Breast epithelium (tissue), 4 donors: Measurements from ENCODE around the gene CTNNA2. TPM values are rescaled to one million over a fixed set of nuclear protein-coding genes. Genes with fewer than 3 reads are reported as not detected.
A peak's percentile ranks its signal among the peaks of the same experiment; 100 is the strongest.

Experiments used
- DNase-seq, 2 donors: peaks; one replicate each; pipeline ENCODE4 v3.0.0-alpha.2; 2019; ENCODE audit warnings: low spot score in 2 of 2
- H3K27ac ChIP-seq, 2 donors: fragments of 200-600 bp; sonication (generic) in 1 of 2; one replicate each; pipeline ENCODE4 v1.5.1; 2016 to 2019; ENCODE audit warnings: mild to moderate bottlenecking in 1 of 2
- H3K27me3 ChIP-seq, 2 donors: fragments of 200-600 bp; sonication (generic) in 1 of 2; one replicate each; pipeline versions ENCODE4 v1.5.1 to v1.6.0; 2017 to 2019; ENCODE audit warnings: control low read depth in 1 of 2, mild to moderate bottlenecking in 1 of 2
- H3K36me3 ChIP-seq: fragments of 200-600 bp; one replicate; pipeline ENCODE4 v1.5.1; 2019
- H3K4me1 ChIP-seq, 2 donors: fragments of 200-600 bp; sonication (generic); one replicate each; pipeline ENCODE4 v1.5.1; 2016 to 2019; ENCODE audit warnings: control low read depth in 1 of 2
- H3K4me3 ChIP-seq, 3 donors: fragments of 200-600 bp; sonication (generic); 1 replicate in 2 of 3; 2 replicates in 1 of 3; pipeline ENCODE4 v1.5.1; 2016 to 2019; ENCODE audit warnings: mild to moderate bottlenecking in 3 of 3, moderate library complexity in 2 of 3
- H3K9me3 ChIP-seq, 2 donors: fragments of 200-600 bp; sonication (generic) in 1 of 2; one replicate each; pipeline ENCODE4 v1.5.1; 2016 to 2019; ENCODE audit warnings: control low read depth in 1 of 2
- CTCF ChIP-seq, 3 donors: fragments of 450-650 bp; IDR thresholded peaks; one replicate each; pipeline ENCODE4 v1.5.1; 2016 to 2017; ENCODE audit warnings: antibody characterized with exemption in 3 of 3, mild to moderate bottlenecking in 3 of 3, moderate library complexity in 3 of 3
- POLR2A ChIP-seq: fragments of 450-650 bp; IDR thresholded peaks from one replicate; pipeline ENCODE4 v1.6.1; 2016; ENCODE audit warnings: antibody characterized with exemption, mild to moderate bottlenecking, moderate library complexity
- POLR2AphosphoS5 ChIP-seq, 3 donors: sonication (generic); formaldehyde crosslinking; IDR thresholded peaks; one replicate each; pipeline ENCODE4 v1.6.1; 2017; ENCODE audit warnings: antibody characterized with exemption in 3 of 3
- intact Hi-C: fragments of 100-400 bp; cut with DNase I; formaldehyde crosslinking; loops from one replicate; pipeline ENCODE4 v1.15.1; 2023; ENCODE audit warnings: low total_unique reads
- total RNA-seq, 3 donors: library from RNA; depleted of rRNA; stranded (reverse); fragments of >200 nt; gene quantifications; one replicate each; pipeline ENCODE4 v1.1.0, GENCODE V29; 2016

CTNNA2 gene
- total RNA-seq, 3 donors from 2014 or later: 0.16 TPM; not detected in 2

- DNase-seq: no peak
- intact Hi-C loops: no loop called here
- H3K4me1 ChIP-seq: no peaks in the 10 kb centered on the region
Measured at GRCh38 chr2:79860228-79861058, 347.6 kb downstream of the CTNNA2 start.

GRCh38 chr2:79861059-79861374, 348.2 kb downstream of the CTNNA2 start:
- no peak overlapping the region for H3K4me3 ChIP-seq
- intact Hi-C loops: no loop called here

More at GRCh38 chr2:79860228-79861058, 347.6 kb downstream of the CTNNA2 start:
- Histone ChIP-seq H3K9me3 (no peaks in the 10 kb centered on the region), H3K4me3 (no peak overlapping the region), H3K27me3 (peaks cover 0 to 8% of the 10 kb centered on the region in 2 donors), H3K36me3 (no peaks in the 10 kb centered on the region), H3K27ac (no peak overlapping the region)
- TF ChIP-seq POLR2A: no peak
- peak in 1 of 3 donors; percentile 27 for TF ChIP-seq CTCF (IDR thresholded peaks at IDR 0.05)
- TF ChIP-seq POLR2AphosphoS5 (IDR thresholded peaks at IDR 0.05): no peak

GRCh38 chr2:79862756-79863155, 349.9 kb downstream of the CTNNA2 start:
- no peaks in the 10 kb centered on the region for H3K36me3 ChIP-seq
- no peak for DNase-seq
- H3K9me3 ChIP-seq: no peaks in the 10 kb centered on the region
- intact Hi-C loops: no loop called here
- H3K27me3 ChIP-seq: peaks cover 0 to 4% of the 10 kb centered on the region in 2 donors
- no peak overlapping the region for H3K4me3 ChIP-seq
- H3K27ac ChIP-seq: no peak overlapping the region
- no peaks in the 10 kb centered on the region for H3K4me1 ChIP-seq
- TF ChIP-seq POLR2AphosphoS5 (IDR thresholded peaks at IDR 0.05): no peak
- no peak for TF ChIP-seq POLR2A
- TF ChIP-seq CTCF (IDR thresholded peaks at IDR 0.05): no peak

More at GRCh38 chr2:79861059-79861374, 348.2 kb downstream of the CTNNA2 start:
- H3K36me3 ChIP-seq: no peaks in the 10 kb centered on the region
- no peaks in the 10 kb centered on the region for H3K4me1 ChIP-seq
- H3K27ac ChIP-seq: no peak overlapping the region
- H3K27me3 ChIP-seq: peaks cover 0 to 8% of the 10 kb centered on the region in 2 donors
- no peak for DNase-seq
- H3K9me3 ChIP-seq: no peaks in the 10 kb centered on the region
- TF ChIP-seq POLR2A: no peak
- no peak for TF ChIP-seq POLR2AphosphoS5 (IDR thresholded peaks at IDR 0.05)
- TF ChIP-seq CTCF (IDR thresholded peaks at IDR 0.05): no peak

DNA sequence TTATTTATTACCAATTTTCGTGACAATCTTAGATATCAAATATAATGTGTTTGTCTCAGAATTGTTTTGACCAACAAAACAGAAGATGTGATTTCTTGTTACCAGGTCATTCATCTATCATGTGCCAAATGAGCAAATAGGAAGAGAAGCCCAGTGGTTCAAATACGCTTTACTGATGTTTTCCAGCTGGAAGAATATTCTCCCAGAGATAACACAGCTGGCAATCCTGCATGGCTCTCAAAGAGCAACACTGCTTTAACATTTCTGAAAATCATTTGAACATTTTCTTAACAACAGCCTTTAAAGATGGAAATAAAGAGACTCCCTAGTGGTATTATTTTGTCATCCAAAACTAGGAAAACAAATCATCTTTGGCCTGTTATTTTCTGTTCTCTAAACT, 359.8 kb downstream of the CTNNA2 start:
- no peak for DNase-seq
- no peaks in the 10 kb centered on the region for H3K36me3 ChIP-seq
- TF ChIP-seq POLR2AphosphoS5 (IDR thresholded peaks at IDR 0.05) (no peak), POLR2A (no peak), CTCF (IDR thresholded peaks at IDR 0.05) (no peak)
- H3K9me3 ChIP-seq: no peaks in the 10 kb centered on the region
- H3K4me1 ChIP-seq: no peaks in the 10 kb centered on the region
- intact Hi-C loops: no loop called here
- no peak overlapping the region for H3K27ac ChIP-seq
- H3K4me3 ChIP-seq: no peak overlapping the region
- no peaks in the 10 kb centered on the region for H3K27me3 ChIP-seq

GRCh38 chr2:79874015-79874414, 361.2 kb downstream of the CTNNA2 start:
- no peaks in the 10 kb centered on the region for H3K36me3 ChIP-seq
- H3K4me3 ChIP-seq: no peak overlapping the region
- no peak overlapping the region for H3K27ac ChIP-seq
- no peaks in the 10 kb centered on the region for H3K9me3 ChIP-seq
- TF ChIP-seq POLR2A (no peak), CTCF (IDR thresholded peaks at IDR 0.05) (no peak), POLR2AphosphoS5 (IDR thresholded peaks at IDR 0.05) (no peak)
- no peaks in the 10 kb centered on the region for H3K4me1 ChIP-seq
- H3K27me3 ChIP-seq: no peaks in the 10 kb centered on the region
- no peak for DNase-seq
- intact Hi-C loops: no loop called here
